GM18909 (cell line): ENCODE results near the gene ZSWIM8.
"Not testable (repeated sequence)": the region's sequence is repeated elsewhere in the genome, so short reads cannot be mapped to it uniquely, and the experiment has no call there.

Experiments
- ATAC-seq: cut with Tn5 transposase; IDR thresholded peaks from one replicate; pipeline ENCODE4 v1.9.1; 2021; ENCODE audit warnings: mild to moderate bottlenecking; ENCODE audit not compliant: unreplicated experiment, poor library complexity

Gene ZSWIM8

DNA sequence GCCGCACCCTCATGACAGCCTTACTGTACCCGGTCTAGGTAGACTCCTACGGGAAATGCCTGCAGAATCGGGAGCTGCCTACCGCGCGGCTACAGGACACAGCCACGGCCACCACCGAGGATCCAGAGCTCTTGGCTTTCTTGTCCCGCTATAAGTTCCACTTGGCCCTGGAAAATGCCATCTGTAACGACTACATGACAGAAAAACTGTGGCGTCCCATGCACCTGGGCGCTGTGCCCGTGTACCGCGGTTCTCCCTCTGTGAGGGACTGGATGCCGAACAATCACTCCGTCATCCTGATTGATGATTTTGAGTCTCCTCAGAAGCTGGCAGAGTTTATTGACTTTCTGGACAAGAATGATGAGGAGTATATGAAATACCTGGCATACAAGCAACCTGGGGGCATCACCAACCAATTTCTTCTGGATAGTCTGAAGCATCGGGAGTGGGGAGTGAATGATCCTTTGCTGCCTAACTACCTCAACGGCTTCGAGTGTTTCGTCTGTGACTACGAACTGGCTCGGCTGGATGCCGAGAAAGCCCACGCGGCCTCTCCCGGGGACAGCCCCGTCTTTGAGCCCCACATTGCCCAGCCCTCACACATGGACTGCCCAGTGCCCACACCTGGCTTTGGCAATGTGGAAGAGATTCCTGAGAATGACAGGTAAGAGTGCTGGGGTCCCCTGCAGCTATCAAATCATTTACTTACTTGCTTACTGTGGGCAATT is 12.1 kb upstream of the ZSWIM8 start:
- peak; percentile 2 for ATAC-seq

DNA sequence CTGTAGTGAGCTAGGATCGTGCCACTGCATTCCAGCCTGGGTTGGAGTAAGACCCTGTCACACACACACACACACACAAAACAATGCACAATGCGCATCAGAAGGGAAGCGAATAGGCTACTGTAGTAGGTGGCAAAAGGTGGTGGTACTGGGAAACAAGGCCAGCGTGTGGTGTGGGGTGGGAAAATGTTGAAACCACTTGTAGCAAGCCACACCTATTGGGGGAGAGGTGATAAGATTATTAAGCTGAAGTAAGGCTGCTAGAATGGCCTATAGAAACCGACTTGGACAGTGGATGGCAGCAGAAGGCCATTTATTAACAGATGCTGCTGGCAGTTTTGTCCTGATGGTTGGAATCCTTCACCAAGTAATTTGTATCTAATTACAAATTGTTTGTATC is 10.8 kb upstream of the ZSWIM8 start:
- no peak for ATAC-seq

- ATAC-seq: no peak
These were observed 6.4 kb upstream of the ZSWIM8 start for GRCh38 chr10:73779018-73779417.

DNA sequence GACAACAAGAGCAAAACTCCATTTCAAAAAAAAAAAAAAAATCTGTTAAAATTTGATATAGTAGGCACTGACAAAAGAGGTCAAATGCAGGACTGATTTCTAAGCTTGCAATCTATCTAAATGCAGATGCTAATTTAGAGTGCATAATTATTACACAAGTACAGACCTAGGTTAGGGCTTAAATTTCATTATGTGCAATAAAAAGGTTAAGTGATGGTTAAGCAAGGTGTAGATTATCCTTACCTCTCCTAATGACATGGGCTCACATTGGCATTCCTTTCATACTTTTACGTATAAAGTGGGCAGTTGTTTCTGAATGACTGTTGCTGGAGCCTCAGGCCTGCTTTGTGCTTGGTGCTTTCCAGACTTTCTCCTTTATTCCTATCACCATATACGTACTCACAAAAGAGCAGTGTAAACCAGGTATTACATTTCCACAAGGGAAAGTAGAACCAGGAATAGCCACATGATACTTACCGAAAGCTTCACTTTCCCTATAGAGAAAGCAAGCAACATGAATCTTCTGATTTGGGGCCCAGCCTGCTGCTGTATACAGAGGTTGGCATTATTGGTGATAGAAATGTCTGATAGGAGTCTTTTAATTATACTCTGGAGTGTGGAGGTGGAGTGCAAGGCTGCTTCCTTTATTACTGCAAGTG is 5.7 kb upstream of the ZSWIM8 start:
- no peak for ATAC-seq

GRCh38 chr10:73780301-73780700 is 5.1 kb upstream of the ZSWIM8 start:
- ATAC-seq: no peak

- ATAC-seq: no peak
These were observed 4.4 kb upstream of the ZSWIM8 start for GRCh38 chr10:73780966-73781365.

DNA sequence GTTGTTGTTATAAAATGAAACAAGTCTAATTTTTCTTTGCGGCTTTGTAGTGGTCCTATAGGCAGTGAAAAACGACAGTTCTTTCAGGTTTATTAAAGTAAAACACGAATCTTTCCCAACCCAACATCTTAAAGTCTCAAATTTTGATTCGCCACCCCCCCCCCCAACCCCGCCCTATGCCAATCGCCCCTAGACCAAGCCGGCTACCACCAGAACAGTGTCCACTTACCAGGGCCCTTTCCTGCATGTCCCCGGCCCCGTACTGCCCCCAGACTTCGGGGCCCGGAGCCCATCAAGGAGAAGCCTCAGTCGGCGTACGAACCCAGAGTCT is 3.9 kb upstream of the ZSWIM8 start:
- ATAC-seq: no peak

GRCh38 chr10:73781879-73782748 is 3.3 kb upstream of the ZSWIM8 start, which contains the start of gene CHCHD1:
Gene CHCHD1, plus strand, starts transcription at chr10:73782048. Its CDS starts 28 bp downstream, at chr10:73782076.
- ATAC-seq: peak; percentile 61

DNA sequence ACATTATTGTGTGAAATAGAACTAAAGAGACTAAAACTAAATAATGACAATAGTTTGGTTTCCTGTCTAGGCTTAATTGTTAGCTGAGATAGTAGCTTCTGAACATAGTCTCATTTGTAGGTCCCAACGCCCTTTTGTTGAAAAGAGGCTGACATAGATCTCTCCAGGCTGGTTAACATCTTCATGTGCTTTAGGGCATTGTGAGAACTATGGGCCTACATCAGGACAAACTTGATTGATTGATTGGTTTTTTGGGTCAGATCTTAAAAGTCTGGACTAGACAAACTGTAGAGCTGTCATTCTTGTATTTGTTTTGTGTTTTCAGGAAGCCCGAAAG is 2.7 kb upstream of the ZSWIM8 start:
- no peak for ATAC-seq

DNA sequence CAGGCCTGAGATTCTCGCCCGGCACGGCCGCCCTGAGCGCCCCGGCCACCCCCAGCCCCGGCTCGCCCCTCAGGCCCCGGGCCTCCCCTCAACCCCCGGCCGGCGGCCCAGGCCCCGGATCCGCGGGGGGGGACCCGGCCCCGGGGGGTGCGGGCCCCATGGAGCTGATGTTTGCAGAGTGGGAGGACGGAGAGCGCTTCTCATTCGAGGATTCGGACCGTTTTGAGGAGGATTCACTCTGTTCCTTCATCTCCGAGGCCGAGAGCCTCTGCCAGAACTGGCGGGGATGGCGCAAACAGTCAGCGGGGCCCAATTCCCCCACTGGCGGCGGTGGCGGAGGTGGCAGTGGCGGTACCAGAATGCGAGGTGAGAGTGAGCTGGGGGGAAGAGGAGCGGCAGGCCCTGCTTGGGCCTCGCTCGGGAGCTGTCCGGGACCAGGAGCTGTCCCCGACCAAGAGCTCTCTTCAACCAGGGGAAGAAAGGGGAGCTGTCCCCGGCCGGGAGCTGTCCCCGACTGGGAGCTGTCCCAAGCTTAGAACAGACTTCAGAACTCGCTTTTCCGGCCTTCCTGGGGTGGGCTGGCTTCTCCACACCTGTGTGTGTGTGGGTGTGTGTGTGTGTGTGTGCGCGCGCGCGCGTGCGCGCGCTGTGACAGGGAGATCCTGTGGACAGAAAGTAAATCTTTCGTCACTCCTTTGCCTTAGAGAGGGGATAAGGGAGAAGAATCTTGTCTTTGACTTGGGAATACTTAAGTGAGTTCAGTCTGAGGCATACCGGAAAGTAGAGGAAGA is 510 bp downstream of the ZSWIM8 start:
- peak; percentile 5 for ATAC-seq

- ATAC-seq: no peak
These were observed 1.1 kb downstream of the ZSWIM8 start for GRCh38 chr10:73786512-73786885.

- ATAC-seq: not testable (repeated sequence)
These were observed 1.8 kb downstream of the ZSWIM8 start for GRCh38 chr10:73787031-73787800.

GRCh38 chr10:73788864-73789658 is 3.7 kb downstream of the ZSWIM8 start:
- ATAC-seq: no peak

DNA sequence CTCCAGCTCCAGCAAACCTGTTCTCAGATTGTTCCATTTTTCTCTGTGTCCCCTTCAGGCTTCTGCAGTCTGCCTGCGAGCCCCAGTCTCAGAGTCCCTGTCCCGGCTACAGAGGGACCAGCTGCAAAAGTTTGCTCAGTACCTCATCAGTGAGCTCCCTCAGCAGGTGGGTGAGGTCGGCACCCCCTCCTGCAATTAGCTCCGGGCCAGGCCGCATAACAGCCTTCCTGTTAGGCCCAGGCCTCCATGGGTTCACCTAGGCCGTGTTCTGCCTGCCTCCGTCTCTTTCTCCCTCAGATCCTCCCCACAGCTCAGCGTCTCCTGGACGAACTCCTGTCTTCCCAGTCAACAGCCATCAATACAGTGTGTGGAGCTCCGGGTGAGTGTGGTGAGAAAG is 4.3 kb downstream of the ZSWIM8 start:
- no peak for ATAC-seq

- no peak for ATAC-seq
These were observed 5.7 kb downstream of the ZSWIM8 start for GRCh38 chr10:73790886-73791625.

GRCh38 chr10:73791871-73792400 is 6.5 kb downstream of the ZSWIM8 start:
- ATAC-seq: no peak

DNA sequence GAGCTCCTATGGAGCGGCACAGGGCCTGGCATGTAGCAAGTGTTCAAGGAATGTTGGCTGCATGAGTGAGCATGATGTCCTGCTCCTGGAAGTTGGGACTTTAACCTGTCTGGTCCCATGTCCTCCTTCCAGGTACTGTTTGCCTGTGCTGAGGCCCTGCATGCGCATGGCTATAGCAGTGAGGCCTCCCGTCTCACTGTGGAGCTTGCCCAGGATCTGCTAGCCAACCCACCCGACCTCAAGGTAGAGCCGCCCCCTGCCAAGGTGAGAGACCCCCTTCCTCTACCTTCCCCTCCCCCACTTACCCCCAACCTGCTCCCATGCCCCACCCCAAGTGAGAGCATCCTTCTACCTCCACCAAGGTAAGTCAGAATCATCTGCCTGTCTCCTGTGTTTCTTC is 8.1 kb downstream of the ZSWIM8 start:
- no peak for ATAC-seq

GRCh38 chr10:73795491-73795890 is 10.1 kb downstream of the ZSWIM8 start:
- not testable (repeated sequence) for ATAC-seq
